ENCODE data around the gene TTC13.

The TTC13 gene

DNA sequence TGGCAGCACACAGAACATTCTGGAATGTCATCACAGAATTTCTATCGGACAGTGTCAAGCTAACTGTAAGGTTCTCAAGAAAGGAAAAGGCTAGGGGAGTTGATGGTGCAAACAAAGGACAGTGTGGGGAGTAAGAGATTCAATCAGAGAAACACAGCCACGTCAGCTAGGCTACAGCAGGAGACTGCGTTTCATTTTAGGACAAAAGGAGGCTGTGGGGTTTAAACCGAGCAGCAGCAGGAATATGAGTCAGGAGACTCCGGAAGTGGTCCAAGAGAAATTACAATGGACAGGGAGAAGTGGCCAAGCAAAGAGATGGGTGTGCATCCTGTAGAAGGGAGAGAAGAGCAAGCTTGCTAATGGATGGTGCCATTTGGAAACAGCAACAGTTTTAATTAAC lies 72.9 kb downstream of the TTC13 start:
- DNase-seq (ENCODE audit: low spot score): no peak

DNA sequence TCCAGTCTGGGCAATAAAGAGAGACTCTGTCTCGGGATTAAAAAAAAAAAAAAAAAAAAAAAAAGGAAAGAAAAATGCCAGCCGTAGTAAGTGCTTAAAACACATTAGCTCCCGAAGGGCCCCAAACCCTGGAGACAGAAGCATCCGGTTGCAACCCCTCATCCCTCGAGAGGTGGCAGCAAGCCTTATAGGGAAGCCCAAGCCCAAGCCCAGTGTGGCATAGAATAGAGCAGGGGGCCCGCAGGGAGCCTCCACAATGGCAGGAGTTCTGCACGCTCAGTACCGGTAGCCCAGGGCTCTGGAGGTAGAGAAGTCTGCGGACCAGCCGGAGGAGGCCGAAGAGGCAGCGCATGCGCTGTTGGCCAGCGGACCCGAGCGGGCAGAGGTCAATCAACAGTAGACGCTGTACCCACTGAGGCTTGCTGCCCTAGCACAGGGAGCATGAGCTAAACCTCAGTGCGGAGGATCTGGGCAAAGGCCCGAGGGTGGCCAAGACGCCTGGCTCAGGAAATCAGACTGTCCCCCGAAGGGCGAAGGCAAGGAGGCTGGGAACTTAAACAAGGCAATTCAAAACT lies 76.2 kb downstream of the TTC13 start:
- DNase-seq (ENCODE audit: low spot score): no peak

GRCh38 chr1:230901671-230902070 lies 77.0 kb downstream of the TTC13 start:
- DNase-seq (ENCODE audit: low spot score): no peak

DNA sequence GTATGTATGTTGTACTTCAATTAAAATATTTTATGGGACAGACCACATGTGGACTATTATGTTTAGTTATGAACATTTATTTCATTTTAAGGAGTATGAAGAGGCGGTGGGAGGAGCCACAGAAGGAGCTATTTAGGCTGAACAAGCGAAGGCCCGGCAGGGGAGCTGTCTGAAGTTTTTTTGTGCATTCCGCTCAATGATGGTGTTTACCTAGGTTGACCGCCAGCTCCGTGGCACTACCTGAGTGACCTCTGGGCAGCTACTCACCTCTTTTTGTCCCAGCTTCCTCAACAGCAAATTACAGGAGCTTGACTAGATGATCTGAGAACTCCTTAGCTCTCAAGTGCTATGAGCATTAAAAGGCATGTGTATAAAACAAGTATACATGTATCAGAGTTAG lies 77.7 kb downstream of the TTC13 start:
- DNase-seq (ENCODE audit: low spot score): no peak

DNA sequence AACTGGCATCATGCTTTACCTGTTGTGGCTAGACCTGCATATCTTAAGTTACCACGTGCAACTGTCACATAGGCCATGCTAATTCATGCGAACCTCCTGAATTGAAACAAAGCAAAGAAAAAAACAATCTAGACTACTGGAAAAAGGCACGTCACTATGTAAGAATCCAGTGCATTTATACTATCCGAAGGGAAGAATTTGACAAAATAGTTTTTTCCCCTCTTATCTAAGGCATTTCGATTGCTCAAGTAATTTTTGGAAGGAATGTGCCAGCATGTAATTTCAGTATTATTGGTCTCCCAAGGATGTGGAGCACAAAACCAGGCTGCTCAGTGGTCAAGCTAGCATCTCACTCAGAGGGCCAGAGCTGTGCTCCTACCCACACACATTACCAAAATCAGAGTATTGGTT lies 78.8 kb downstream of the TTC13 start:
- DNase-seq (ENCODE audit: low spot score): no peak

- no peak for DNase-seq (ENCODE audit: low spot score)
Measured at GRCh38 chr1:230898748-230899147, 79.9 kb downstream of the TTC13 start.

DNA sequence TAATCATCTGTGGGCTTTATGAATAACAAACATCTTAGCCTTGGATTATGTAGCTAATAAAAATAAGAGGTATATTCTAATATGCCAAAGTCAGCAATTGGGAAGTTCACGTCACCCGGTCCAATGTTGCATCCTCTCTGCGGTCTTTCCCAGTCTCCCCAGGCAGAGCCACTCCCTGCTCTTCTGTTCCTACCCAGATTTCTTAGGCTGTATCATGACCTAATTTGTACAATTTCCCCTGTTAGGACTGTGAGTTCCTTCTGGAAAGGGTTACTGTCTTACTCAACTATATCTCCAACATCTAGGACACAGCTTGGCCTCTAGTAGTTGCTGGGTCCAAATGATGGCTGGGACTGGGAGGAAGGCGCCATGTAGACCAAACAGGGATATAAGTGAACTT lies 80.5 kb downstream of the TTC13 start:
- no peak for DNase-seq (ENCODE audit: low spot score)

- DNase-seq (ENCODE audit: low spot score): no peak
Measured at GRCh38 chr1:230896779-230897178, 81.9 kb downstream of the TTC13 start.

DNA sequence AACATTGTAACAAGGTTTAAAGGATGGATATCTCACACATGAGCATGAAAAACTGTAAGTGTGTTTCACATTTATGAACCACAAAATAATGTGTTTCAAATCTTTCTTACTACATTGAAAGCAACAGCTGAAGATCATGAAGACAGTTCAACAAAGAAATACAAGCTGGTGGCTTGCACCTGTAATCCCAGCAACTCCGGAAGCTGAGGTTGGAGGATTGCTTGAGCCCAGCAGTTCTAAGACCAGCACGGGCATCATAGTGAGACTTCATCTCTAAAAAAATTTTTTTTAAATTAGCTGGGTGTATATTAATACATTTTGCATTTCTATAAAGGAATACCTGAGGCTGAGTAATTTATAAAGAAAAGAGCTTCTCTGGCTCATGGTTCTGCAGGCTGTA lies 83.2 kb downstream of the TTC13 start:
- no peak for DNase-seq (ENCODE audit: low spot score)

- DNase-seq (ENCODE audit: low spot score): no peak
Measured at GRCh38 chr1:230894664-230895063, 84.0 kb downstream of the TTC13 start.

- DNase-seq (ENCODE audit: low spot score): no peak
Measured at GRCh38 chr1:230894032-230894431, 84.6 kb downstream of the TTC13 start.

DNA sequence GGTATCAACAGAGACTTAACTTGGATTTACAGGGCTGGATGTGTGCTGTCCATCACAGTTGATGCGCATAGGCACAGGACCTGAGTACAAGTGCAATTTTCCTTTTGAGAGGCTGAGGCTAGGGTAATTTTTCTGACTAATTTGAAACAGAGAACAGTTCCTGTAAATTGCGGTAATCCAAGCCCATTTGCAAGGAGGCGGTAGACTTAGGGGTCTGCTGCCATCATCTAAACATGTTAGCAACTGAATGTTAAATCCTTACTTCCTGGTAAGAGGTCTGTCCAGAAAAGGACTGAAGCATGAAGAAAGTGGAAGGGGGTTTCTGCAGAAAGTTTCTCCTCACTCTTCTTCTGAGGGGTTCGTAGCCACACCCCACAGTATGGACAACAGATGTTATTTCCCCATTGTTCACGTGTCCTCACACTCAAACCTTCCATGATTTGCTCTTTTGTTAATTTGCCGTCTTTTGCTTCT lies 86.6 kb downstream of the TTC13 start:
- DNase-seq (ENCODE audit: low spot score): no peak

DNA sequence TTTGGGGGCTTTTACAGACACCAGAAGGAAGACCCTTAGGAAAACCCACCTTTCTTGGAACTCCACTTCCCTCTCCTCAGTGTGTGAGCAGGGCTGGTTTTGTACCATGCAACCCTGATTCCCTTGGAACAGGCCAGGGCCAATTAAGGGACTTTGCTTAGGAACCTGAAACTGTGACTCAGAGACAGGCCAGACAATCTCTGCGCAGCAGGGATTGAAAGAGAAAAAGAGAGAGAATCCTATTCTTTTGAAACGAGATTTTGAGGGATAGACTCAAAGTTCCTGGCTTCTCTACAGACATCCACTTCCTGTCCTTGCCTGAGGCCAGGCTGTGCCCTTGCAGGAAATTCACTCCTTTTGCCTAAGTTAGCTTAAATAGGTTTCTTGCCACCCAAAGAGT lies 87.2 kb downstream of the TTC13 start:
- DNase-seq (ENCODE audit: low spot score): no peak

DNA sequence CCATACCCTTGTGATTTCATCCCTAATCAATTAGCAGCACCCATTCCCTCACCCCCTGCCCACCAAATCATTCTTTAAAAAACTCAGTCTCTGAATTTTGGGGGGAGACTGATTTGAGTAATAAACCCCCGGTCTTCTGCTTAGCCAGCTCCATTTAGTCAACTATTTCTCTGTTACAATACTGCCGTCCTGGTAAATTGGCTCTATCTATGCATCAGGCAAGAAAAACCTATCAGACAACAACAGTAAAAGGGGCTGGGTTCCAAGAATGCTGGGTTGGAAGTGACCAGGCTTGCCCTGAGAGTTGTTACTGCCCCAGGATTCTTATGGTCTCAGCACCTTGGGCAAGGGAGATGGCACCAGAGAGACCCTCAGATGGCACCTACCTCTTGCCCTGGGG lies 94.0 kb downstream of the TTC13 start:
- no peak for DNase-seq (ENCODE audit: low spot score)

- DNase-seq (ENCODE audit: low spot score): no peak
Measured at GRCh38 chr1:230883967-230884366, 94.7 kb downstream of the TTC13 start.

- no peak for DNase-seq (ENCODE audit: low spot score)
Measured at GRCh38 chr1:230879778-230880177, 98.9 kb downstream of the TTC13 start.

GRCh38 chr1:230878591-230878990 lies 100.1 kb downstream of the TTC13 start:
- DNase-seq (ENCODE audit: low spot score): no peak

DNA sequence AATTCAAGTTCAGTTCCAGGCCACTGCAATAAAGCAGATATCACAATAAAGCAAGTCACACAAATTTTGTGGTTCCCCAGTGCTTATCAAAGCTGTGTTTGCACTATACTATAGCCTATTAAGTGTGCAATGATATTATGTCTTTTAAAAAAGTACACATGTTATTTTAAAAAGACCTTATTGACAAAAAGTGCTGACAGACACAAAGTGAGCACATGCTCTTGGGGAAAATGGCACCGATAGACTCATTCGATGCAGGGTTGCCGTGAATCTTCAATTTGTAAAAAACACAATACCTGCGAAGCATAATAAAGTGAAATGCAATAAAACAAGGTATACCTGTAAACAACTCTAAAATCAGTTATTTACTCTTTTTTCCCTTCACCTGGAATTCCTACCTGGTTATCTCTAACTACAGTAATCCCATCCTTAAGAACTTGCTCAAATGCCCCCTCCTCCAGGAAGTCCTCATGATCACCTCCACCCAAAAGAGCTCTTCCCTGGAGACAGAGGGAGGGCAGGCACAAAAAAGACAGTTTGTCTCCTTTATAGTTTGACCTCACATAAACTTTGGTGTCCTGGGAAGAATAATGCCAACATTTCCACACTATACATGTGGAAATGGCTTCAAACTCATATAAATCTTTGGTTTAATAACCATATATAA lies 100.6 kb downstream of the TTC13 start:
- DNase-seq (ENCODE audit: low spot score): no peak

DNA sequence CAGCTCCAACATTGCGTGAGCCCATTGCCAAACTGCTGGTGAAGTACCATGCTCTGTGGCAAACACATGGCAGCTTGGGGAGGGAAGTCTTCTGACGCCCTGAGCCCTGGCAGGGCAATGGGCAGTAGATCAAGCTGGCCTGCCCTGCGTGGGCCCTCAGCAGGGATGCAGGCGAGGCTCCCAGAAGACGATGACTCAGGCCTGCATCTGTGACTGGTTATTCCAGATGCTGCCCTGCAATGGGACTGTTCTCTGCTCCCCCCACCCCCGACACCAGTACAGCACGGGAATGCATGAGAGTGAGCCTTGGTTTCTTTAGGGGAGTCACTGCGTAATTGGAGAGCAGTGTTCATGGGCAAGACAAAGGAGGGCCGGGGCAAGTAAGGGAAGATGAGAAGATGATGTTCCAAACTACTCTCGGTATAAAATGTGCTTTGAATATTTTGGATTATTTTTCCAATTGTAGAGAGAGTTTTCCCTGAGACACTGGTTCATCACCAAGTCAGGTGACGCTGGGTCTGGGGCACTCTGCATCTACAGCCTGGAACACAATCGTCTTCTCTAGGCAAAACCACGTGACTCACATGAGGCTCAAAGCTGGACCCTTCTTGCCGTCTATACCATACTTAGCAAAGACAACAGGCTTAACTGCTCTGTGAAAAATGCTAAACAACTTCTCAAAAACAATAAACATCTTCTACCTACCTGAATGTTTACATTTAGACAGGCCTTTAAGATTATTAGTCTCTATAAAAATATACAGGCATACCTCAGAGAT lies 101.3 kb downstream of the TTC13 start:
- no peak for DNase-seq (ENCODE audit: low spot score)

GRCh38 chr1:230876660-230877059 lies 102.0 kb downstream of the TTC13 start:
- no peak for DNase-seq (ENCODE audit: low spot score)

DNA sequence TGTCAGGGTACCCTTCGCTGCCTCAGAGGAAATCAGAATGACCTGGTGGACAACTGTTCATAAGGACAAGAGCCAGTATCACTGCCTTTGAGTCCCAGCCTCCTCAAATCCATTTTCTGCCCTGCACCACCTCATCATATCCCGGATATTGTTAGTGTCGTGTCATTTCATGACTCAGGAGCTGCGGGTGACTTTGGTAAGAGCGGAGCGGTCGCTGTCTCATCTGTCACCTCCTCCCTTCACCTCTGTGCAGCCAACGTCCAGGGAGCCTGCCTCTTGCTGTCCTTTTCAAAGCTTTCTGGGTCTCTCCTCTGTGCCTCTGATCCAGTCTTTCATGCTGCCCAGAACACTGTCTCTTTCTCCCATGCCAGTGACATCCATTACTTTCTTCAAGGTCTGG lies 103.3 kb downstream of the TTC13 start:
- DNase-seq (ENCODE audit: low spot score): no peak

DNA sequence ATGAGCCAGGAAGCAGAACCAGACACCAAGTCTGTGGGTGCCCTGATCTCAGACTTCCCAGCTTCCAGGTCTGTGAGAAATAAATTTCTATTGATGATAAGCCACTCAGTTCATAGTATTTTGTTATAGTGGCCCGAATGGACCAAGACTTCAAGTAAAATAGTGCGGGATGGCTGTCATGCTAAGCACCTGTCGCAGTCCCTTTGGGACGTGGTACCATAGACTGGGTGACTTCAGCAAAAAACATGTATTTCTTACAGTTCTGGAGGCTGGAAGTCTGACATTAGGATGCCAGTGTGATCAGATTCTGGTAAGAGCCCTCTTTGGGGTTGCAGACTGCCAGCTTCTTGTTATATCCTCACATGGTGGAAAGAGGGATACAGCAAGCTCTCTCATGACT lies 107.7 kb downstream of the TTC13 start:
- DNase-seq (ENCODE audit: low spot score): no peak

GRCh38 chr1:230869500-230869899 lies 109.2 kb downstream of the TTC13 start:
- peak; percentile 17 for DNase-seq (ENCODE audit: low spot score)

Data from kidney tubule cell (primary cell).